ENCODE results near the gene NUS1.

DNA sequence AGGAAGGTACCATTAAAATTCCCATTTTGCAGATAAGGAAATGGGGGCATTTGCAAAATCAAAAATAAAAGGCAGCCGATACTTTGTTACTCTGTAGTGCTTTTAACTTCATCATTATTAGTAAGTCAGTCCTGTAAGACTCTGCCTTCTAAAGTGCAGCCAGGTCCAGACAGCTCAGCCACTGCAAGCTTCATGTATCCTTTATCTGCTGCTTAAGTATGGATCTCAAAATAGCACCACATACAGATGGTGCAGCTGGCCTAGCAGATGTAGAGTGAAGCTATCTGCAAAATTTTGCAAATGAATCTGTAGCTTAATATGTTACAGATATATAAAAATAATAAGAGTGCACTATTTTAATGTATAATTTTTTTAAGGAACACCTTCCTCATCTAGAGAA is 53.4 kb downstream of the NUS1 start:
- TF ChIP-seq POLR2A (IDR thresholded peaks at IDR 0.05) = no peak
- TF ChIP-seq, protein P1, sequence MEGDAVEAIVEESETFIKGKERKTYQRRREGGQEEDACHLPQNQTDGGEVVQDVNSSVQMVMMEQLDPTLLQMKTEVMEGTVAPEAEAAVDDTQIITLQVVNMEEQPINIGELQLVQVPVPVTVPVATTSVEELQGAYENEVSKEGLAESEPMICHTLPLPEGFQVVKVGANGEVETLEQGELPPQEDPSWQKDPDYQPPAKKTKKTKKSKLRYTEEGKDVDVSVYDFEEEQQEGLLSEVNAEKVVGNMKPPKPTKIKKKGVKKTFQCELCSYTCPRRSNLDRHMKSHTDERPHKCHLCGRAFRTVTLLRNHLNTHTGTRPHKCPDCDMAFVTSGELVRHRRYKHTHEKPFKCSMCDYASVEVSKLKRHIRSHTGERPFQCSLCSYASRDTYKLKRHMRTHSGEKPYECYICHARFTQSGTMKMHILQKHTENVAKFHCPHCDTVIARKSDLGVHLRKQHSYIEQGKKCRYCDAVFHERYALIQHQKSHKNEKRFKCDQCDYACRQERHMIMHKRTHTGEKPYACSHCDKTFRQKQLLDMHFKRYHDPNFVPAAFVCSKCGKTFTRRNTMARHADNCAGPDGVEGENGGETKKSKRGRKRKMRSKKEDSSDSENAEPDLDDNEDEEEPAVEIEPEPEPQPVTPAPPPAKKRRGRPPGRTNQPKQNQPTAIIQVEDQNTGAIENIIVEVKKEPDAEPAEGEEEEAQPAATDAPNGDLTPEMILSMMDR (IDR thresholded peaks at IDR 0.05) = no peak
- TF ChIP-seq POLR2AphosphoS5 (IDR thresholded peaks at IDR 0.05) = no peak

Data from stomach (tissue), 4 donors.